ENCODE data around the gene MAP2K2. TPM values are rescaled to one million over a fixed set of nuclear protein-coding genes. Genes with fewer than 3 reads are reported as not detected.
"Not testable (repeated sequence)": the region's sequence is repeated elsewhere in the genome, so short reads cannot be mapped to it uniquely, and the experiment has no call there.

MAP2K2 gene
- total and polyA plus RNA-seq, 3 experiments from 2014 or later: 122 to 164 (median 161) TPM

- Histone ChIP-seq H3K27me3 (ENCODE audit: insufficient read depth, low read length, poor library complexity, severe bottlenecking) (no peaks in the 10 kb centered on the region), H3K36me3 (ENCODE audit: insufficient read depth, low read length) (no peaks in the 10 kb centered on the region), H3K9me3 (ENCODE audit: low read length) (no peaks in the 10 kb centered on the region), H3K27ac (ENCODE audit: low read depth, low read length) (no peak overlapping the region), H3K4me3 (ENCODE audit: low read length) (no peak overlapping the region), H3K4me1 (ENCODE audit: insufficient read depth, low read length) (peaks cover 9% of the 10 kb centered on the region)
- Mint-ChIP-seq H3K36me3 (no peaks in the 10 kb centered on the region), H3K27me3 (peaks cover 7 to 15% of the 10 kb centered on the region in 2 donors), H3K4me3 (peak overlapping the region in 6 of 7 donors; percentile 19 to 67 (median 34)), H3K27ac (peak overlapping the region in 6 of 8 donors; percentile 1 to 92 (median 71)), H3K4me1 (peaks cover 8 to 12% (median 11%) of the 10 kb centered on the region in 3 donors), H3K9me3 (no peaks in the 10 kb centered on the region)
- ChIA-PET CTCF (interaction anchor here (0.6 to 5.5 kb wide), 34 partner anchors 9 to 1688 kb away, joined by 3 to 46 read pairs (median 5); partner anchors contain the start of genes CREB3L3, EEF2 and PIAS4), POLR2A (interaction anchor here (0.5 to 1.8 kb wide), 10 partner anchors 35 to 740 kb away, joined by 3 to 10 read pairs (median 4); partner anchors contain the start of genes EEF2 and PIAS4)
- DNase-seq: peak; percentile 71 to 87 (median 82)
These were observed 15.8 kb upstream of the MAP2K2 start for GRCh38 chr19:4139614-4140236.

DNA sequence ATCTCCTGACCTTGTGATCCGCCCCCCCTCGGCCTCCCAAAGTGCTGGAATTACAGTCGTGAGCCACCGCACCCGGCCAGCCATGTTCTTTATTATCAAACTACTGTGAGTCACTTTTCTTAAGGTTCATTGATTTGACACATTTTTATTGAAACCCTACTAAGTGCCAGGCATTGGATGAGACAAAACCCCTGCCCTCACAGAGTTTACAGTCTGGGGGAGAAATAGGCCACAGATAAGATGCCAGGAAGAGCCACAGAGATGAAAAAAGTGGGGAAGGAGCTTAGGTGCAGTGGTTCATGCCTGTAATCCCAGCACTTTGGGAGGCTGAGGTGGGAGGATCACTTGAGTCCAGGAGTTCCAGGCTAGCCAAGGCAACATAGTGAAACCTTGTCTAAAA, 14.5 kb upstream of the MAP2K2 start:
- peaks cover 9% of the 10 kb centered on the region for H3K4me1 ChIP-seq (ENCODE audit: insufficient read depth, low read length)
- no peaks in the 10 kb centered on the region for H3K9me3 ChIP-seq (ENCODE audit: low read length)
- no peaks in the 10 kb centered on the region for H3K36me3 ChIP-seq (ENCODE audit: insufficient read depth, low read length)
- H3K4me3 ChIP-seq (ENCODE audit: low read length): no peak overlapping the region
- ChIA-PET CTCF (interaction anchor here (1.9 to 5.5 kb wide), 2 partner anchors 76 to 149 kb away, joined by 5 to 46 read pairs; no protein-coding TSS in a partner anchor), POLR2A (no interaction called here)
- Mint-ChIP-seq H3K27ac (no peak overlapping the region), H3K4me1 (peaks cover 8 to 12% (median 11%) of the 10 kb centered on the region in 3 donors), H3K4me3 (no peak overlapping the region), H3K9me3 (no peaks in the 10 kb centered on the region), H3K27me3 (peaks cover under 1 to 9% of the 10 kb centered on the region in 2 donors), H3K36me3 (no peaks in the 10 kb centered on the region)
- no peaks in the 10 kb centered on the region for H3K27me3 ChIP-seq (ENCODE audit: insufficient read depth, low read length, poor library complexity, severe bottlenecking)
- no peak for DNase-seq
- H3K27ac ChIP-seq (ENCODE audit: low read depth, low read length): no peak overlapping the region

DNA sequence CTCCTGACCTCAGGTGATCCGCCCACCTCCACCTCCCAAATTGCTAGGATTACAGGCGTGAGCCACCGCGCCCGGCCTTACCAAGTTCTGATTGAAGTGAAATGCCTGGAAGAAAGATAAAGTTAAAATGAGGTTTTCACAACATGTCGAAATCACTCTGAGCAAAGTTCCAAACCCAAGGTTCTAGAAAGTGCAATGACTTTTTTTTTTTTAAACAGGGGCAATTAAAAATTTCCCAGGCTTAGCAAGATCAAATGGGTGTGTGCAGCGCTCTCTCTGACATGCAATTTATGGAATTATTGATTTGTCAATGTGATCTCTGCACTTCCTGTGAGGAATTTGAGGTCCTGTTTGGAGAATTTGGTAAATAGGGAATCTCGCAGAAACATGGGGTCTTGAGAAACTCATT, 12.8 kb upstream of the MAP2K2 start:
- Histone ChIP-seq H3K27ac (ENCODE audit: low read depth, low read length) (no peak overlapping the region), H3K36me3 (ENCODE audit: insufficient read depth, low read length) (no peaks in the 10 kb centered on the region), H3K4me1 (ENCODE audit: insufficient read depth, low read length) (peaks cover 9% of the 10 kb centered on the region), H3K27me3 (ENCODE audit: insufficient read depth, low read length, poor library complexity, severe bottlenecking) (no peaks in the 10 kb centered on the region), H3K9me3 (ENCODE audit: low read length) (no peaks in the 10 kb centered on the region), H3K4me3 (ENCODE audit: low read length) (no peak overlapping the region)
- CTCF ChIA-PET: interaction anchor here (5.5 kb wide), 1 partner anchor 148 kb away, joined by 46 read pairs; no protein-coding TSS in a partner anchor
- DNase-seq: no peak
- no peaks in the 10 kb centered on the region for H3K36me3 Mint-ChIP-seq
- H3K4me1 Mint-ChIP-seq: peaks cover 8 to 12% (median 11%) of the 10 kb centered on the region in 3 donors
- no peak overlapping the region for H3K4me3 Mint-ChIP-seq
- POLR2A ChIA-PET: no interaction called here
- no peak overlapping the region for H3K27ac Mint-ChIP-seq
- no peaks in the 10 kb centered on the region for H3K9me3 Mint-ChIP-seq
- H3K27me3 Mint-ChIP-seq: peaks cover 0 to 5% of the 10 kb centered on the region in 2 donors

DNA sequence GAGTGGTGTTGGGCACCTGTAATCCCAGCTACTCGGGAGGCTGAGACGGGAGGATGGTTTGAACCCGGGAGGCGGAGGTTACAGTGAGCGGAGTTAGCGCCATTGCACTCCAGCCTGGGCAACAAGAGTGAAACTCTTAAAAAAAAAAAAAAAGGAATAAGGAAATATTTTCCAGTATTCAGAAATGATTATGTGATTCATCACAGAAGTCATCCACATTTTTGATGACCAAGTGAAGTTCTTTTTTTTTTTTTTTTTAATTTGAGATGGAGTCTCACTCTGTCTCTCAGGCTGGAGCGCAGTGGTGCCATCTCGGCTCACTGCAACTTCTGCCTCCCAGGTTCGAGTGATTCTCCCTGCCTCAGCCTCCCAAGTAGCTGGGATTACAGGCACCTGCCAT, 11.5 kb upstream of the MAP2K2 start:
- H3K36me3 Mint-ChIP-seq; H3K27ac Mint-ChIP-seq; H3K9me3 Mint-ChIP-seq; H3K4me3 ChIP-seq (ENCODE audit: low read length); H3K36me3 ChIP-seq (ENCODE audit: insufficient read depth, low read length); H3K4me3 Mint-ChIP-seq; H3K4me1 ChIP-seq (ENCODE audit: insufficient read depth, low read length); DNase-seq; H3K27ac ChIP-seq (ENCODE audit: low read depth, low read length); H3K27me3 Mint-ChIP-seq; H3K9me3 ChIP-seq (ENCODE audit: low read length); H3K27me3 ChIP-seq (ENCODE audit: insufficient read depth, low read length, poor library complexity, severe bottlenecking); POLR2A ChIA-PET: not testable (repeated sequence)
- peaks cover 6 to 10% (median 9%) of the 10 kb centered on the region in 3 donors for H3K4me1 Mint-ChIP-seq
- CTCF ChIA-PET: interaction anchor here (1.4 kb wide), 1 partner anchor 150 kb away, joined by 3 read pairs; the partner anchor contains the start of gene EEF2

DNA sequence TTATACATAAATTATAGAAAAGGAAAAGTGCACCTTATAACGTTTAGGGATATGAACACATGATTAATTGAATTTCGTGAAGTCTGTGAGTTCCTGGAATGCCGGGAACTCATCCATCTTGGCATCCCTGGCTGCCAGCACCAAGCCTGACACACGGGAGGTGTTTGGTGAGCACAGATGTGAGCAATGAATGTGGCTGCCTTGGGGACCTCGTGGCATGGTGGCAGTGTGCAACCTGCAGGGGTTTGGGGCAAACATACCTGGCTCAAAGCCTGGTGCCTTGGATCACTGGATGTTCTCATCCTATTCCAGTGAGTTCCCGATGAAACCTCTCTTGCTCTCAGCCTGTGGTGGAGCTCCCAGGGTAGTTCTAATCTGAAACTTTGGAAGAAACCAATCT, 10.4 kb upstream of the MAP2K2 start:
- H3K4me1 ChIP-seq (ENCODE audit: insufficient read depth, low read length): no peaks in the 10 kb centered on the region
- no peak overlapping the region for H3K4me3 ChIP-seq (ENCODE audit: low read length)
- Mint-ChIP-seq H3K9me3 (no peaks in the 10 kb centered on the region), H3K36me3 (no peaks in the 10 kb centered on the region), H3K27me3 (peaks cover 7 to 9% of the 10 kb centered on the region in 2 donors), H3K27ac (no peak overlapping the region), H3K4me3 (no peak overlapping the region), H3K4me1 (peaks cover 0 to under 1% (median 0%) of the 10 kb centered on the region in 3 donors)
- H3K36me3 ChIP-seq (ENCODE audit: insufficient read depth, low read length): no peaks in the 10 kb centered on the region
- POLR2A ChIA-PET: no interaction called here
- no peaks in the 10 kb centered on the region for H3K27me3 ChIP-seq (ENCODE audit: insufficient read depth, low read length, poor library complexity, severe bottlenecking)
- DNase-seq: no peak
- no peaks in the 10 kb centered on the region for H3K9me3 ChIP-seq (ENCODE audit: low read length)
- CTCF ChIA-PET: interaction anchor here (1.0 to 1.4 kb wide), 2 partner anchors 30 to 149 kb away, joined by 3 read pairs; partner anchors contain the start of gene EEF2
- no peak overlapping the region for H3K27ac ChIP-seq (ENCODE audit: low read depth, low read length)

DNA sequence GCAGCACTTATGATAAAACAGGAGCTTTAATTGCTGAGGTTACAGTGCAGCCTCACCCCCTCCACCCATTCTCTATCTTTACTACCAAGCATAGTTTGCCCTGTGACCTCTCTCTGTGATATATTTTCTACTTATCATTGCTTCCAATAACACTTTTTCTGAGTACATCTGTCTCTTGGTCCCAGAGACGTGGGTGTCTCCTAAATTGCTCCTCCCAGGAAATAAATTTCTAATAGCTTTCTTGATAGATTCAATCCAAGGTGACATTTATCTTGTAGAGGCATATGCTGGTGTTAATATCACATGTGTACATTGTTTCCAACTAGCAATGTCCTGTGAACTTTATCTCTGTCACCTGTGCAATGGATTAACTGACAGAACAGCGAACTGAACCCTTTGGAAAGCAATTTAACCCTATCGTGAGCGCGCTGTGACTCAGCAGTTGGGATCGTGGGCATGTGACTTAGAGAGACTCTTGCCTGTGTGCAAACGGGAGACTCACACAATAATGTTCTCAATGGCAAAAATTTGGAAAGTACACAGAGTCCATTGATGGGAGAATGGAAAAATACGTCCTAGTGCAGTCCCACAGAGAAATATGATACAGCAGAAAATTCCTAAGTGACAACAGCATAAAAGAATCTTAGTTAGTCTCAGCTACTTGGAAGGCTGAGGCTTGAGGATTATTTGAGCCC, 7.0 kb upstream of the MAP2K2 start:
- Histone ChIP-seq H3K36me3 (ENCODE audit: insufficient read depth, low read length) (no peaks in the 10 kb centered on the region), H3K27ac (ENCODE audit: low read depth, low read length) (no peak overlapping the region), H3K4me1 (ENCODE audit: insufficient read depth, low read length) (no peaks in the 10 kb centered on the region), H3K4me3 (ENCODE audit: low read length) (no peak overlapping the region), H3K9me3 (ENCODE audit: low read length) (no peaks in the 10 kb centered on the region), H3K27me3 (ENCODE audit: insufficient read depth, low read length, poor library complexity, severe bottlenecking) (no peaks in the 10 kb centered on the region)
- POLR2A ChIA-PET: interaction anchor here (0.6 kb wide), 1 partner anchor 62 kb away, joined by 3 read pairs; no protein-coding TSS in a partner anchor
- Mint-ChIP-seq H3K4me3 (peak overlapping the region in 1 of 7 donors; percentile 62), H3K27me3 (peaks cover 7 to 9% of the 10 kb centered on the region in 2 donors), H3K9me3 (no peaks in the 10 kb centered on the region), H3K4me1 (no peaks in the 10 kb centered on the region), H3K27ac (no peak overlapping the region), H3K36me3 (no peaks in the 10 kb centered on the region)
- CTCF ChIA-PET: interaction anchor here (1.2 to 2.9 kb wide), 2 partner anchors 9 to 26 kb away, joined by 3 to 11 read pairs; no protein-coding TSS in a partner anchor
- DNase-seq: no peak

- H3K27me3 Mint-ChIP-seq; H3K9me3 Mint-ChIP-seq; H3K4me3 ChIP-seq (ENCODE audit: low read length); H3K36me3 ChIP-seq (ENCODE audit: insufficient read depth, low read length); H3K4me3 Mint-ChIP-seq; H3K4me1 ChIP-seq (ENCODE audit: insufficient read depth, low read length); H3K4me1 Mint-ChIP-seq; H3K27ac Mint-ChIP-seq; DNase-seq; H3K27ac ChIP-seq (ENCODE audit: low read depth, low read length); H3K27me3 ChIP-seq (ENCODE audit: insufficient read depth, low read length, poor library complexity, severe bottlenecking); H3K9me3 ChIP-seq (ENCODE audit: low read length); H3K36me3 Mint-ChIP-seq: not testable (repeated sequence)
- ChIA-PET POLR2A (interaction anchor here (0.6 kb wide), 1 partner anchor 137 kb away, joined by 10 read pairs; no protein-coding TSS in a partner anchor), CTCF (interaction anchor here (0.8 to 1.6 kb wide), 4 partner anchors 11 to 139 kb away, joined by 3 to 5 read pairs (median 3); no protein-coding TSS in a partner anchor)
These were observed 5.1 kb upstream of the MAP2K2 start for GRCh38 chr19:4129050-4129449.

- H3K4me1 Mint-ChIP-seq: peaks cover 10 to 19% (median 12%) of the 10 kb centered on the region in 3 donors
- CTCF ChIA-PET; H3K9me3 ChIP-seq (ENCODE audit: low read length); H3K9me3 Mint-ChIP-seq; DNase-seq; H3K27me3 ChIP-seq (ENCODE audit: insufficient read depth, low read length, poor library complexity, severe bottlenecking); H3K27ac ChIP-seq (ENCODE audit: low read depth, low read length); H3K36me3 ChIP-seq (ENCODE audit: insufficient read depth, low read length); H3K27me3 Mint-ChIP-seq; H3K4me3 ChIP-seq (ENCODE audit: low read length); POLR2A ChIA-PET; H3K36me3 Mint-ChIP-seq: not testable (repeated sequence)
- peaks cover 17% of the 10 kb centered on the region for H3K4me1 ChIP-seq (ENCODE audit: insufficient read depth, low read length)
- H3K4me3 Mint-ChIP-seq: peak overlapping the region in 1 of 7 donors; percentile 77
- peak overlapping the region in 2 of 8 donors; percentile 3 to 38 for H3K27ac Mint-ChIP-seq
These were observed 3.4 kb upstream of the MAP2K2 start for GRCh38 chr19:4127322-4127721.
